H1 (cell line): Measurements from ENCODE around the gene PPM1F. TPM values are rescaled to one million over a fixed set of nuclear protein-coding genes. Genes with fewer than 3 reads are reported as not detected.

Experiments
- ATF3 ChIP-seq: IDR thresholded peaks from 2 replicates; pipeline ENCODE4 v1.6.1; 2011; ENCODE audit warnings: low read depth, mild to moderate bottlenecking, low read length; ENCODE audit not compliant: insufficient read depth
- CEBPB ChIP-seq: IDR thresholded peaks from 2 replicates; pipeline ENCODE4 v1.6.1; 2012; ENCODE audit warnings: low read depth, low read length
- CHD7 ChIP-seq: fragments of 300-600 bp; sonication (generic); IDR thresholded peaks from 2 replicates; pipeline ENCODE4 v1.7.1; 2012; ENCODE audit warnings: low read length, moderate library complexity, mild to moderate bottlenecking, inconsistent platforms; ENCODE audit not compliant: insufficient replicate concordance
- EP300 ChIP-seq, 2 experiments: IDR thresholded peaks; 1 replicate in 1 of 2; 2 replicates in 1 of 2; pipeline ENCODE4 v1.6.1; 2011 to 2012; ENCODE audit warnings: low read depth in 2 of 2, low read length in 2 of 2, mild to moderate bottlenecking in 2 of 2, borderline replicate concordance in 1 of 2, inconsistent platforms in 1 of 2, moderate library complexity in 1 of 2
- NANOG ChIP-seq: IDR thresholded peaks from 2 replicates; pipeline ENCODE4 v1.6.1; 2011; ENCODE audit warnings: low read length, low read depth, mild to moderate bottlenecking, inconsistent platforms; ENCODE audit not compliant: insufficient read depth, poor library complexity, severe bottlenecking
- NRF1 ChIP-seq: IDR thresholded peaks from 2 replicates; pipeline ENCODE4 v1.6.1; 2011; ENCODE audit warnings: mild to moderate bottlenecking, low read depth, low read length, improper control_type of control experiment
- POLR2AphosphoS5 ChIP-seq: IDR thresholded peaks from 2 replicates; pipeline ENCODE4 v1.6.1; 2011; ENCODE audit warnings: low read depth, low read length
- RFX5 ChIP-seq: IDR thresholded peaks from 2 replicates; pipeline ENCODE4 v1.6.1; 2011; ENCODE audit warnings: low read depth, low read length, improper control_type of control experiment, borderline replicate concordance
- SP2 ChIP-seq: IDR thresholded peaks from 2 replicates; pipeline ENCODE4 v1.6.1; 2012; ENCODE audit warnings: mild to moderate bottlenecking, low read length, inconsistent platforms
- SP4 ChIP-seq: IDR thresholded peaks from 2 replicates; pipeline ENCODE4 v1.6.1; 2012; ENCODE audit warnings: low read length, inconsistent platforms
- polyA plus RNA-seq, 7 experiments: library from polyadenylated mRNA; depleted of rRNA in 3 of 7; stranded (reverse) in 5 of 7; unstranded in 2 of 7; fragments of >200 nt in 5 of 7; fragments of 200-250 nt in 2 of 7; gene quantifications; 1 replicate in 5 of 7; 2 replicates in 1 of 7; 4 replicates in 1 of 7; pipeline versions ENCODE4 v1.2.1 to v1.2.3, GENCODE V29; 2011 to 2013; ENCODE audit warnings: missing spikeins in 2 of 7, mixed read lengths in 2 of 7
- total RNA-seq: library from RNA; stranded (reverse); fragmentation: NEBNext Ultra II Directional; extraction: Animal tissue kit (Norgen Biotek cat#: 25700); gene quantifications from 2 replicates; pipeline ENCODE4 v1.2.1, GENCODE V29; 2021

PPM1F gene
- total and polyA plus RNA-seq, 2 of the 8 experiments (the other 6 are each of a cell fraction or from before 2014, with no cell fraction given): 12.4 to 22.8 TPM

GRCh38 chr22:21916309-21916918 is 36.2 kb downstream of the PPM1F start (continued):
- TF ChIP-seq CHD7 (no peak), CEBPB (no peak), SP4 (no peak), NRF1 (no peak), POLR2AphosphoS5 (no peak), ATF3 (no peak), SP2 (no peak), NANOG (no peak), RFX5 (no peak), EP300 (IDR thresholded peaks at IDR 0.05; ENCODE audit: borderline replicate concordance in 1 of 2, low read depth in 2 of 2, low read length in 2 of 2) (no peak)
